CD4-positive, alpha-beta T cell (primary cell): ENCODE data around the gene KLF13. TPM values are rescaled to one million over a fixed set of nuclear protein-coding genes. Genes with fewer than 3 reads are reported as not detected.
A peak's percentile ranks its signal among the peaks of the same experiment; 100 is the strongest.

Source experiments
- ATAC-seq: fragments of 200-7000 bp; cut with Tn5 transposase; one replicate; pipeline ENCODE4 v1.10.0; 2022; ENCODE audit warnings: mild to moderate bottlenecking; ENCODE audit not compliant: poor library complexity
- CTCF ChIA-PET: fragments of 350-600 bp; sonication (Branson Sonifier 250); formaldehyde crosslinking; loops from one replicate; lab custom pipeline; 2021; ENCODE audit warnings: antibody characterized with exemption, inconsistent platforms; lab: Charles Lee
- POLR2A ChIA-PET: fragments of 350-600 bp; sonication (Branson Sonifier 250); formaldehyde crosslinking; loops from one replicate; lab custom pipeline; 2021; ENCODE audit warnings: antibody characterized with exemption, inconsistent platforms; lab: Charles Lee
- DNase-seq, 14 experiments: peaks; one replicate each; pipeline ENCODE4 v3.0.0-alpha.2; 2013 to 2020; ENCODE audit warnings: mixed read lengths in 2 of 14
- H3K27ac ChIP-seq, 2 donors: one replicate each; pipeline versions ENCODE4 v1.5.1 to v1.7.0; 2013; ENCODE audit warnings: low read length in 2 of 2, low read depth in 1 of 2, mild to moderate bottlenecking in 1 of 2
- H3K27me3 ChIP-seq, 2 experiments: 1 replicate in 1 of 2; 2 replicates in 1 of 2; pipeline versions ENCODE4 v1.6.1 to v1.7.0; 2013; ENCODE audit warnings: low read length in 2 of 2, control low read depth in 1 of 2, mild to moderate bottlenecking in 1 of 2, moderate library complexity in 1 of 2; ENCODE audit not compliant: insufficient read depth in 2 of 2, control insufficient read depth in 1 of 2
- H3K36me3 ChIP-seq: one replicate; pipeline ENCODE4 v1.6.1; 2013; ENCODE audit warnings: low read length, control low read depth; ENCODE audit not compliant: insufficient read depth
- H3K4me1 ChIP-seq: one replicate; pipeline ENCODE4 v1.6.1; 2013; ENCODE audit warnings: low read length, control low read depth; ENCODE audit not compliant: insufficient read depth
- H3K4me3 ChIP-seq: one replicate; pipeline ENCODE4 v1.5.1; 2013; ENCODE audit warnings: mild to moderate bottlenecking, low read length, moderate library complexity
- H3K9me3 ChIP-seq, 2 experiments: 1 replicate in 1 of 2; 2 replicates in 1 of 2; pipeline versions ENCODE4 v1.6.1 to v1.7.0; 2013; ENCODE audit warnings: low read length in 2 of 2, mild to moderate bottlenecking in 2 of 2, control low read depth in 1 of 2, moderate library complexity in 1 of 2; ENCODE audit not compliant: control insufficient read depth in 1 of 2, insufficient read depth in 1 of 2
- H3K27ac Mint-ChIP-seq: one replicate; pipeline ENCODE4 v1.8.0; 2020; ENCODE audit warnings: mixed read lengths
- H3K27me3 Mint-ChIP-seq: one replicate; pipeline ENCODE4 v1.8.0; 2021; ENCODE audit warnings: mixed read lengths
- H3K36me3 Mint-ChIP-seq: one replicate; pipeline ENCODE4 v1.8.0; 2021; ENCODE audit warnings: low read depth, mixed read lengths
- H3K4me1 Mint-ChIP-seq: one replicate; pipeline ENCODE4 v1.8.0; 2021; ENCODE audit warnings: low read depth, mixed read lengths
- H3K4me3 Mint-ChIP-seq: one replicate; pipeline ENCODE4 v1.8.0; 2020; ENCODE audit warnings: mild to moderate bottlenecking, mixed read lengths
- H3K9me3 Mint-ChIP-seq: one replicate; pipeline ENCODE4 v1.8.0; 2020; ENCODE audit warnings: mixed read lengths
- CTCF ChIP-seq: fragments of 200-600 bp; IDR thresholded peaks from one replicate; pipeline ENCODE4 v1.8.0; 2022; ENCODE audit warnings: antibody characterized with exemption, mild to moderate bottlenecking
- intact Hi-C, 2 experiments: fragments of 100-400 bp; cut with DNase I in 1 of 2; cut with micrococcal nuclease in 1 of 2; formaldehyde crosslinking; loops; one replicate each; pipeline versions ENCODE4 v1.15.1 to v1.9.0; 2023 to 2025; cut with DNase I, micrococcal nuclease
- total RNA-seq, 174 experiments: library from RNA in 2 of 174; stranded (reverse) in 2 of 174; gene quantifications; one replicate each; pipeline ENCODE4 v1.2.3 and lab custom pipeline; 2021 to 2026

KLF13 gene
- total RNA-seq, 2 experiments from 2014 or later, result 284 to 308 TPM

GRCh38 chr15:31383139-31383538, 56.5 kb downstream of the KLF13 start:
- no peak overlapping the region for H3K27ac ChIP-seq
- intact Hi-C loops, result no loop called here
- no peak overlapping the region for H3K4me3 ChIP-seq
- no peak for ATAC-seq
- peaks cover 50% of the 10 kb centered on the region for H3K4me1 ChIP-seq
- H3K27me3 ChIP-seq, result no peaks in the 10 kb centered on the region
- no peak for DNase-seq
- peaks cover 0 to 5% of the 10 kb centered on the region in 2 experiments for H3K9me3 ChIP-seq
- CTCF ChIA-PET, result no interaction called here
- POLR2A ChIA-PET, result interaction anchor here (0.7 to 2.9 kb wide), 6 partner anchors 9 to 90 kb away, joined by 3 to 10 read pairs (median 6); no protein-coding TSS in a partner anchor
- Mint-ChIP-seq H3K36me3 (peaks cover 45% of the 10 kb centered on the region), H3K9me3 (no peaks in the 10 kb centered on the region), H3K27ac (peak overlapping the region; percentile 67), H3K4me3 (no peak overlapping the region), H3K27me3 (no peaks in the 10 kb centered on the region), H3K4me1 (peaks cover 53% of the 10 kb centered on the region)
- peaks cover 34% of the 10 kb centered on the region for H3K36me3 ChIP-seq
- TF ChIP-seq CTCF, result no peak

GRCh38 chr15:31384568-31384967, 57.9 kb downstream of the KLF13 start:
- peaks cover 31% of the 10 kb centered on the region for H3K36me3 Mint-ChIP-seq
- no peaks in the 10 kb centered on the region for H3K9me3 Mint-ChIP-seq
- ChIA-PET CTCF (interaction anchor here (1.4 kb wide), 1 partner anchor 19 kb away, joined by 5 read pairs; no protein-coding TSS in a partner anchor), POLR2A (interaction anchor here (0.6 to 1.9 kb wide), 5 partner anchors 7 to 50 kb away, joined by 3 to 9 read pairs (median 4); no protein-coding TSS in a partner anchor)
- no peak overlapping the region for H3K4me3 ChIP-seq
- ATAC-seq (no peak), DNase-seq (no peak)
- H3K27me3 Mint-ChIP-seq, result no peaks in the 10 kb centered on the region
- H3K27ac Mint-ChIP-seq, result peak overlapping the region; percentile 24
- peaks cover 53% of the 10 kb centered on the region for H3K4me1 ChIP-seq
- no peaks in the 10 kb centered on the region for H3K27me3 ChIP-seq
- peaks cover 20% of the 10 kb centered on the region for H3K36me3 ChIP-seq
- H3K9me3 ChIP-seq, result peaks cover 0 to 5% of the 10 kb centered on the region in 2 experiments
- intact Hi-C loops, result no loop called here
- no peak overlapping the region for H3K4me3 Mint-ChIP-seq
- no peak overlapping the region for H3K27ac ChIP-seq
- peaks cover 51% of the 10 kb centered on the region for H3K4me1 Mint-ChIP-seq
- no peak for TF ChIP-seq CTCF

- Histone ChIP-seq H3K4me1 (peaks cover 59% of the 10 kb centered on the region), H3K27ac (peak overlapping the region in 1 of 2 donors; percentile 25), H3K27me3 (no peaks in the 10 kb centered on the region), H3K9me3 (peaks cover 0 to 4% of the 10 kb centered on the region in 2 experiments), H3K36me3 (peaks cover 10% of the 10 kb centered on the region), H3K4me3 (no peak overlapping the region)
- CTCF ChIA-PET, result interaction anchor here (0.7 to 1.2 kb wide), 3 partner anchors 8 to 82 kb away, joined by 3 to 4 read pairs (median 3); no protein-coding TSS in a partner anchor
- intact Hi-C loops, result loop anchor here in 1 of 2 experiments (2.0 kb wide), 1 partner anchor 19 kb away; no protein-coding TSS in a partner anchor
- no peak for TF ChIP-seq CTCF
- H3K27ac Mint-ChIP-seq, result peak overlapping the region; percentile 88
- ATAC-seq, result no peak
- peaks cover 61% of the 10 kb centered on the region for H3K4me1 Mint-ChIP-seq
- POLR2A ChIA-PET, result interaction anchor here (0.7 to 1.8 kb wide), 9 partner anchors 20 to 102 kb away, joined by 4 to 19 read pairs (median 5); partner anchors contain the start of gene KLF13
- peaks cover 19% of the 10 kb centered on the region for H3K36me3 Mint-ChIP-seq
- peak overlapping the region; percentile 62 for H3K4me3 Mint-ChIP-seq
- no peaks in the 10 kb centered on the region for H3K27me3 Mint-ChIP-seq
- DNase-seq, result peak in 1 of 14 experiments; percentile 66
- H3K9me3 Mint-ChIP-seq, result no peaks in the 10 kb centered on the region
Observed at GRCh38 chr15:31385736-31386135, 59.1 kb downstream of the KLF13 start.
